BE2C (cell line): Measurements from ENCODE around the gene STRBP.

Experiments used
- DNase-seq: peaks from one replicate; pipeline ENCODE4 v3.0.0-alpha.2; 2020
- H3K27me3 ChIP-seq: fragments of 250-450 bp; sonication (Bioruptor Pico); 2 replicates; pipeline ENCODE4 v1.5.1; 2020; ENCODE audit warnings: mild to moderate bottlenecking
- H3K36me3 ChIP-seq: fragments of 250-450 bp; sonication (Bioruptor Pico); 2 replicates; pipeline ENCODE4 v1.5.1; 2020; ENCODE audit warnings: mild to moderate bottlenecking
- H3K4me1 ChIP-seq: fragments of 250-450 bp; sonication (Bioruptor Pico); 2 replicates; pipeline ENCODE4 v1.5.1; 2020
- H3K4me3 ChIP-seq: 2 replicates; pipeline ENCODE4 v1.5.1; 2011; ENCODE audit warnings: low read depth, low read length
- H3K9me3 ChIP-seq: fragments of 250-450 bp; sonication (Bioruptor Pico); 2 replicates; pipeline ENCODE4 v1.5.1; 2020
- CTCF ChIP-seq: IDR thresholded peaks from 2 replicates; pipeline ENCODE4 v1.5.1; 2012; ENCODE audit warnings: mild to moderate bottlenecking, low read depth, low read length

The STRBP gene

GRCh38 chr9:123107639-123108285, 160.6 kb downstream of the STRBP start:
- H3K36me3 ChIP-seq = peaks cover 27% of the 10 kb centered on the region
- peaks cover 8% of the 10 kb centered on the region for H3K4me1 ChIP-seq
- no peak overlapping the region for H3K4me3 ChIP-seq
- no peak for DNase-seq
- no peaks in the 10 kb centered on the region for H3K9me3 ChIP-seq
- no peaks in the 10 kb centered on the region for H3K27me3 ChIP-seq
- TF ChIP-seq CTCF = no peak

- peaks cover 42% of the 10 kb centered on the region for H3K36me3 ChIP-seq
- no peaks in the 10 kb centered on the region for H3K4me1 ChIP-seq
- H3K4me3 ChIP-seq = no peak overlapping the region
- no peaks in the 10 kb centered on the region for H3K9me3 ChIP-seq
- no peak for DNase-seq
- no peaks in the 10 kb centered on the region for H3K27me3 ChIP-seq
- TF ChIP-seq CTCF = no peak
Measured at GRCh38 chr9:123105490-123105889, 162.9 kb downstream of the STRBP start.

- Histone ChIP-seq H3K36me3 (peaks cover 42% of the 10 kb centered on the region), H3K4me3 (no peak overlapping the region), H3K9me3 (no peaks in the 10 kb centered on the region), H3K27me3 (no peaks in the 10 kb centered on the region), H3K4me1 (no peaks in the 10 kb centered on the region)
- DNase-seq = no peak
- no peak for TF ChIP-seq CTCF
Measured at GRCh38 chr9:123104807-123105206, 163.6 kb downstream of the STRBP start.

GRCh38 chr9:123102375-123103113, 165.8 kb downstream of the STRBP start:
- peak; percentile 45 for TF ChIP-seq CTCF
- H3K4me1 ChIP-seq = no peaks in the 10 kb centered on the region
- H3K9me3 ChIP-seq = no peaks in the 10 kb centered on the region
- H3K4me3 ChIP-seq = no peak overlapping the region
- peaks cover 45% of the 10 kb centered on the region for H3K36me3 ChIP-seq
- DNase-seq = no peak
- H3K27me3 ChIP-seq = no peaks in the 10 kb centered on the region

GRCh38 chr9:123099548-123099947, 168.8 kb downstream of the STRBP start:
- H3K9me3 ChIP-seq = no peaks in the 10 kb centered on the region
- H3K4me1 ChIP-seq = no peaks in the 10 kb centered on the region
- TF ChIP-seq CTCF = no peak
- no peak for DNase-seq
- H3K4me3 ChIP-seq = no peak overlapping the region
- no peaks in the 10 kb centered on the region for H3K27me3 ChIP-seq
- peaks cover 56% of the 10 kb centered on the region for H3K36me3 ChIP-seq

- H3K9me3 ChIP-seq = no peaks in the 10 kb centered on the region
- no peaks in the 10 kb centered on the region for H3K4me1 ChIP-seq
- H3K27me3 ChIP-seq = no peaks in the 10 kb centered on the region
- no peak for DNase-seq
- peaks cover 58% of the 10 kb centered on the region for H3K36me3 ChIP-seq
- no peak for TF ChIP-seq CTCF
- no peak overlapping the region for H3K4me3 ChIP-seq
Measured at GRCh38 chr9:123099042-123099441, 169.3 kb downstream of the STRBP start.
